ENCODE data around the gene RELL2. TPM values are rescaled to one million over a fixed set of nuclear protein-coding genes. Genes with fewer than 3 reads are reported as not detected.
"Not testable (repeated sequence)": the region's sequence is repeated elsewhere in the genome, so short reads cannot be mapped to it uniquely, and the experiment has no call there.

RELL2 gene
- 2.6 and 3.4 TPM in 2 replicates for total RNA-seq (2014; rRNA removed; shearing (Covaris generic))

GRCh38 chr5:141636413-141637122 is at the start of gene RELL2, which contains the start of gene HDAC3:
Gene RELL2, plus strand, starts transcription at chr5:141636997. Its CDS starts 1,229 bp downstream, at chr5:141638226.
Gene HDAC3, minus strand, starts transcription at chr5:141636849. Its CDS starts 59 bp downstream, at chr5:141636790.
- peak; percentile 96 for DNase-seq (ENCODE audit: low read depth)

GRCh38 chr5:141590127-141590526 is 46.7 kb upstream of the RELL2 start:
- no peak for DNase-seq (ENCODE audit: low read depth)

- DNase-seq (ENCODE audit: low read depth), result no peak
Measured at GRCh38 chr5:141596867-141597266, 39.9 kb upstream of the RELL2 start.

GRCh38 chr5:141597394-141597793 is 39.4 kb upstream of the RELL2 start:
- DNase-seq (ENCODE audit: low read depth), result no peak

GRCh38 chr5:141597814-141598213 is 39.0 kb upstream of the RELL2 start:
- no peak for DNase-seq (ENCODE audit: low read depth)

- DNase-seq (ENCODE audit: low read depth), result no peak
Measured at GRCh38 chr5:141598391-141599345, 38.1 kb upstream of the RELL2 start.

GRCh38 chr5:141602606-141603005 is 34.2 kb upstream of the RELL2 start:
- DNase-seq (ENCODE audit: low read depth), result no peak

GRCh38 chr5:141603923-141604717 is 32.7 kb upstream of the RELL2 start:
- DNase-seq (ENCODE audit: low read depth), result peak; percentile 86

GRCh38 chr5:141605523-141606277 is 31.1 kb upstream of the RELL2 start:
- peak; percentile 87 for DNase-seq (ENCODE audit: low read depth)

GRCh38 chr5:141608046-141608445 is 28.8 kb upstream of the RELL2 start:
- no peak for DNase-seq (ENCODE audit: low read depth)

- no peak for DNase-seq (ENCODE audit: low read depth)
Measured at GRCh38 chr5:141608557-141608956, 28.2 kb upstream of the RELL2 start.

GRCh38 chr5:141609044-141609443 is 27.8 kb upstream of the RELL2 start:
- no peak for DNase-seq (ENCODE audit: low read depth)

- not testable (repeated sequence) for DNase-seq (ENCODE audit: low read depth)
Measured at GRCh38 chr5:141609921-141610320, 26.9 kb upstream of the RELL2 start.

- no peak for DNase-seq (ENCODE audit: low read depth)
Measured at GRCh38 chr5:141611289-141611688, 25.5 kb upstream of the RELL2 start.

GRCh38 chr5:141613344-141613743 is 23.5 kb upstream of the RELL2 start:
- no peak for DNase-seq (ENCODE audit: low read depth)

- no peak for DNase-seq (ENCODE audit: low read depth)
Measured at GRCh38 chr5:141615991-141616720, 20.6 kb upstream of the RELL2 start.

- no peak for DNase-seq (ENCODE audit: low read depth)
Measured at GRCh38 chr5:141617128-141617527, 19.7 kb upstream of the RELL2 start.

GRCh38 chr5:141617682-141618029 is 19.1 kb upstream of the RELL2 start:
- DNase-seq (ENCODE audit: low read depth), result peak; percentile 43

GRCh38 chr5:141618030-141618803 is 18.6 kb upstream of the RELL2 start:
- peak; percentile 54 for DNase-seq (ENCODE audit: low read depth)
